NCI-H226 (cell line): ENCODE results near the gene CPA3.

Source experiments
- DNase-seq: peaks from one replicate; pipeline ENCODE4 v3.0.0-alpha.2; 2015

The CPA3 gene

GRCh38 chr3:148922467-148922866 is 57.4 kb downstream of the CPA3 start:
- DNase-seq = no peak

GRCh38 chr3:148923592-148923991 is 58.5 kb downstream of the CPA3 start:
- DNase-seq = no peak

- peak; percentile 34 for DNase-seq
Measured at GRCh38 chr3:148924562-148924961, 59.5 kb downstream of the CPA3 start.

GRCh38 chr3:148925845-148926244 is 60.7 kb downstream of the CPA3 start:
- no peak for DNase-seq

- DNase-seq = peak; percentile 67
Measured at GRCh38 chr3:148930752-148931151, 65.7 kb downstream of the CPA3 start.

- no peak for DNase-seq
Measured at GRCh38 chr3:148931574-148931973, 66.5 kb downstream of the CPA3 start.

- DNase-seq = no peak
Measured at GRCh38 chr3:148932972-148933371, 67.9 kb downstream of the CPA3 start.

GRCh38 chr3:148937467-148938255 is 72.6 kb downstream of the CPA3 start:
- no peak for DNase-seq

- no peak for DNase-seq
Measured at GRCh38 chr3:148938306-148938705, 73.2 kb downstream of the CPA3 start.

- no peak for DNase-seq
Measured at GRCh38 chr3:148938936-148939335, 73.8 kb downstream of the CPA3 start.

- DNase-seq = no peak
Measured at GRCh38 chr3:148940983-148941382, 75.9 kb downstream of the CPA3 start.

- peak; percentile 70 for DNase-seq
Measured at GRCh38 chr3:148943506-148944205, 78.6 kb downstream of the CPA3 start.

- no peak for DNase-seq
Measured at GRCh38 chr3:148945116-148945515, 80.0 kb downstream of the CPA3 start.
